Measurements from ENCODE around the gene IL9. TPM values are rescaled to one million over a fixed set of nuclear protein-coding genes. Genes with fewer than 3 reads are reported as not detected.

The IL9 gene
- total RNA-seq, 2 donors from 2014 or later, result not detected

GRCh38 chr5:135866016-135866415 lies 29.6 kb downstream of the IL9 start:
- Histone ChIP-seq H3K9me3 (no peaks in the 10 kb centered on the region), H3K27me3 (no peaks in the 10 kb centered on the region), H3K4me3 (no peak overlapping the region), H3K27ac (no peak overlapping the region), H3K36me3 (replicated peaks in 1 of 2; ENCODE audit: insufficient read depth in 1 of 2, low read depth in 2 of 2) (no peaks in the 10 kb centered on the region), H3K4me1 (no peaks in the 10 kb centered on the region)
- ATAC-seq (no peak), DNase-seq (no peak)
- 60 to 96% methylated on average over 1 to 2 of the region's 2 CpGs for WGBS, 2 donors
- intact Hi-C loops (cut with DNase I), result no loop called here
- no peak for TF ChIP-seq CTCF (IDR thresholded peaks at IDR 0.05)
- TF ChIP-seq POLR2A (IDR thresholded peaks at IDR 0.05), result no peak

GRCh38 chr5:135864503-135865435 lies 30.9 kb downstream of the IL9 start:
- Histone ChIP-seq H3K9me3 (no peaks in the 10 kb centered on the region), H3K27ac (no peak overlapping the region), H3K27me3 (no peaks in the 10 kb centered on the region), H3K4me1 (no peaks in the 10 kb centered on the region), H3K36me3 (replicated peaks in 1 of 2; ENCODE audit: insufficient read depth in 1 of 2, low read depth in 2 of 2) (no peaks in the 10 kb centered on the region), H3K4me3 (no peak overlapping the region)
- no peak for DNase-seq
- intact Hi-C loops (cut with DNase I), result no loop called here
- no peak for ATAC-seq
- TF ChIP-seq POLR2A (IDR thresholded peaks at IDR 0.05), result no peak
- no peak for TF ChIP-seq CTCF (IDR thresholded peaks at IDR 0.05)
- 77 to 82% methylated on average over 3 of the region's 3 CpGs for WGBS, 2 donors

- no peaks in the 10 kb centered on the region for H3K4me1 ChIP-seq
- intact Hi-C loops (cut with DNase I), result no loop called here
- 95 to 100% methylated on average over 2 of the region's 2 CpGs for WGBS, 2 donors
Observed at GRCh38 chr5:135862744-135863143, 32.9 kb downstream of the IL9 start.

GRCh38 chr5:135862086-135862485 lies 33.6 kb downstream of the IL9 start:
- Histone ChIP-seq H3K27ac (no peak overlapping the region), H3K27me3 (no peaks in the 10 kb centered on the region), H3K4me3 (no peak overlapping the region), H3K4me1 (no peaks in the 10 kb centered on the region), H3K9me3 (no peaks in the 10 kb centered on the region), H3K36me3 (replicated peaks in 1 of 2; ENCODE audit: insufficient read depth in 1 of 2, low read depth in 2 of 2) (no peaks in the 10 kb centered on the region)
- no peak for DNase-seq
- intact Hi-C loops (cut with DNase I), result no loop called here
- ATAC-seq, result no peak
- TF ChIP-seq POLR2A (IDR thresholded peaks at IDR 0.05), result no peak

More at GRCh38 chr5:135862744-135863143, 32.9 kb downstream of the IL9 start:
- H3K9me3 ChIP-seq, result no peaks in the 10 kb centered on the region
- TF ChIP-seq CTCF (IDR thresholded peaks at IDR 0.05) (no peak), POLR2A (IDR thresholded peaks at IDR 0.05) (no peak)
- DNase-seq, result no peak
- H3K36me3 ChIP-seq (replicated peaks in 1 of 2; ENCODE audit: insufficient read depth in 1 of 2, low read depth in 2 of 2), result no peaks in the 10 kb centered on the region
- no peak overlapping the region for H3K27ac ChIP-seq
- no peak for ATAC-seq
- no peaks in the 10 kb centered on the region for H3K27me3 ChIP-seq
- H3K4me3 ChIP-seq, result no peak overlapping the region

GRCh38 chr5:135861641-135862040 lies 34.0 kb downstream of the IL9 start:
- no peaks in the 10 kb centered on the region for H3K36me3 ChIP-seq (replicated peaks in 1 of 2; ENCODE audit: insufficient read depth in 1 of 2, low read depth in 2 of 2)
- 79 to 85% methylated on average over 1 of the region's 1 CpG for WGBS, 2 donors
- H3K4me3 ChIP-seq, result no peak overlapping the region
- DNase-seq, result no peak
- no peaks in the 10 kb centered on the region for H3K9me3 ChIP-seq
- ATAC-seq, result no peak
- TF ChIP-seq CTCF (IDR thresholded peaks at IDR 0.05), result no peak
- no peak for TF ChIP-seq POLR2A (IDR thresholded peaks at IDR 0.05)
- intact Hi-C loops (cut with DNase I), result no loop called here
- no peaks in the 10 kb centered on the region for H3K27me3 ChIP-seq
- no peaks in the 10 kb centered on the region for H3K4me1 ChIP-seq
- H3K27ac ChIP-seq, result no peak overlapping the region

Data from body of pancreas (tissue), 4 donors.